SH-SY5Y (cell line): Measurements from ENCODE around the gene MUSTN1.

Experiments
- GATA2 ChIP-seq: IDR thresholded peaks from 2 replicates; pipeline ENCODE4 v1.6.1; 2011; ENCODE audit warnings: mild to moderate bottlenecking, low read depth, low read length
- GATA3 ChIP-seq: IDR thresholded peaks from 2 replicates; pipeline ENCODE4 v1.6.1; 2011; ENCODE audit warnings: low read depth, mild to moderate bottlenecking, low read length, moderate library complexity

GRCh38 chr3:52795298-52795900 lies 39.4 kb downstream of the MUSTN1 start:
- TF ChIP-seq GATA2 = no peak
- TF ChIP-seq GATA3 = no peak
